WTC11 (cell line): ENCODE results near the gene CCDC88B. TPM values are rescaled to one million over a fixed set of nuclear protein-coding genes. Genes with fewer than 3 reads are reported as not detected.

ENCODE experiments used
- ATAC-seq: fragments of 200-7000 bp; cut with Tn5 transposase; 2 replicates; pipeline ENCODE4 v1.10.0; 2021; ENCODE audit warnings: mild to moderate bottlenecking, moderate library complexity
- CTCF ChIA-PET: fragments of 300-600 bp; sonication (Branson Sonifier 250); formaldehyde crosslinking; loops from one replicate; lab custom pipeline; 2021; ENCODE audit warnings: antibody characterized with exemption; lab: Charles Lee
- POLR2A ChIA-PET: fragments of 350-600 bp; sonication (Branson Sonifier 250); formaldehyde crosslinking; loops from one replicate; lab custom pipeline; 2021; ENCODE audit warnings: antibody characterized with exemption; lab: Charles Lee
- DNase-seq: peaks from one replicate; pipeline ENCODE4 v3.0.0; 2021; ENCODE audit warnings: low spot score
- H3K27ac Mint-ChIP-seq: 2 replicates; pipeline ENCODE4 v1.8.0; 2021; ENCODE audit warnings: mixed read lengths
- H3K27me3 Mint-ChIP-seq: 2 replicates; pipeline ENCODE4 v1.8.0; 2021; ENCODE audit warnings: low read depth, mild to moderate bottlenecking, moderate library complexity, mixed read lengths
- H3K36me3 Mint-ChIP-seq: 2 replicates; pipeline ENCODE4 v1.8.0; 2021; ENCODE audit warnings: mixed read lengths
- H3K4me1 Mint-ChIP-seq: 2 replicates; pipeline ENCODE4 v1.8.0; 2022; ENCODE audit warnings: mixed read lengths
- H3K4me3 Mint-ChIP-seq: 2 replicates; pipeline ENCODE4 v1.8.0; 2021; ENCODE audit warnings: mild to moderate bottlenecking, moderate library complexity, mixed read lengths
- H3K9me3 Mint-ChIP-seq: 2 replicates; pipeline ENCODE4 v1.8.0; 2021; ENCODE audit warnings: mixed read lengths
- AR ChIP-seq: fragments of 250-450 bp; sonication (Bioruptor Pico); IDR thresholded peaks from 2 replicates; pipeline ENCODE4 v1.9.0; 2021; ENCODE audit warnings: mild to moderate bottlenecking
- ATF2 ChIP-seq: sonication (generic); formaldehyde crosslinking; IDR thresholded peaks from 2 replicates; pipeline ENCODE4 v1.8.1; 2022; ENCODE audit warnings: low read depth, missing genetic modification reagents, borderline replicate concordance
- EMX1 ChIP-seq: fragments of 250-450 bp; sonication (Bioruptor Pico); IDR thresholded peaks from 2 replicates; pipeline ENCODE4 v1.8.0; 2021; ENCODE audit warnings: mild to moderate bottlenecking
- MLX ChIP-seq: sonication (generic); formaldehyde crosslinking; IDR thresholded peaks from 2 replicates; pipeline ENCODE4 v1.8.1; 2023; ENCODE audit warnings: mild to moderate bottlenecking, missing genetic modification reagents, moderate library complexity
- NFE2L1 ChIP-seq: sonication (generic); formaldehyde crosslinking; IDR thresholded peaks from 2 replicates; pipeline ENCODE4 v1.8.1; 2023; ENCODE audit warnings: missing genetic modification reagents
- TCF7 ChIP-seq: sonication (generic); formaldehyde crosslinking; IDR thresholded peaks from 2 replicates; pipeline ENCODE4 v1.8.0; 2022; ENCODE audit warnings: mild to moderate bottlenecking, low read depth, missing genetic modification reagents, moderate library complexity
- ZNF232 ChIP-seq: sonication (generic); formaldehyde crosslinking; IDR thresholded peaks from 2 replicates; pipeline ENCODE4 v1.8.0; 2022; ENCODE audit warnings: mild to moderate bottlenecking, missing genetic modification reagents
- ZNF281 ChIP-seq: sonication (generic); formaldehyde crosslinking; IDR thresholded peaks from 2 replicates; pipeline ENCODE4 v1.8.0; 2023; ENCODE audit warnings: mild to moderate bottlenecking, missing genetic modification reagents
- ZNF396 ChIP-seq: fragments of 250-450 bp; sonication (Bioruptor Pico); IDR thresholded peaks from 2 replicates; pipeline ENCODE4 v1.8.0; 2021; ENCODE audit warnings: mild to moderate bottlenecking, moderate library complexity, borderline replicate concordance
- ZNF512 ChIP-seq: sonication (generic); formaldehyde crosslinking; IDR thresholded peaks from 2 replicates; pipeline ENCODE4 v1.8.1; 2022; ENCODE audit warnings: missing genetic modification reagents, borderline replicate concordance
- total RNA-seq: library from RNA; stranded (reverse); gene quantifications from 3 replicates; pipeline ENCODE4 v1.2.3, GENCODE V29; 2021
- TF ChIP-seq, protein P1 (sequence below): fragments of 250-450 bp; sonication (Bioruptor Pico); IDR thresholded peaks from 2 replicates; pipeline ENCODE4 v1.9.0; 2021; ENCODE audit warnings: mild to moderate bottlenecking, borderline replicate concordance
- TF ChIP-seq, protein P2 (sequence below): sonication (generic); formaldehyde crosslinking; IDR thresholded peaks from 2 replicates; pipeline ENCODE4 v1.8.1; 2022; ENCODE audit warnings: mild to moderate bottlenecking, missing genetic modification reagents, moderate library complexity, borderline replicate concordance

The CCDC88B gene
- total RNA-seq, 1 experiment from 2014 or later: 17.0 TPM

GRCh38 chr11:64400667-64401066, 60.7 kb downstream of the CCDC88B start:
- Mint-ChIP-seq H3K27me3 (peaks cover 52% of the 10 kb centered on the region), H3K4me3 (no peak overlapping the region), H3K36me3 (no peaks in the 10 kb centered on the region), H3K4me1 (peaks cover 17% of the 10 kb centered on the region), H3K9me3 (peaks cover 7% of the 10 kb centered on the region; the same call in 1 of the 2 replicates), H3K27ac (no peak overlapping the region)
- ChIA-PET CTCF (interaction anchor here (1.0 to 2.0 kb wide), 3 partner anchors 46 to 97 kb away, joined by 3 to 5 read pairs (median 4); no protein-coding TSS in a partner anchor), POLR2A (no interaction called here)
- TF ChIP-seq ZNF512 (CRISPR knock-in tag) (no peak), TCF7 (CRISPR knock-in tag) (no peak), ZNF281 (no peak), ZNF396 (CRISPR knock-in tag) (no peak), AR (CRISPR knock-in tag) (no peak), MLX (no peak), EMX1 (no peak)
- TF ChIP-seq, protein P1, sequence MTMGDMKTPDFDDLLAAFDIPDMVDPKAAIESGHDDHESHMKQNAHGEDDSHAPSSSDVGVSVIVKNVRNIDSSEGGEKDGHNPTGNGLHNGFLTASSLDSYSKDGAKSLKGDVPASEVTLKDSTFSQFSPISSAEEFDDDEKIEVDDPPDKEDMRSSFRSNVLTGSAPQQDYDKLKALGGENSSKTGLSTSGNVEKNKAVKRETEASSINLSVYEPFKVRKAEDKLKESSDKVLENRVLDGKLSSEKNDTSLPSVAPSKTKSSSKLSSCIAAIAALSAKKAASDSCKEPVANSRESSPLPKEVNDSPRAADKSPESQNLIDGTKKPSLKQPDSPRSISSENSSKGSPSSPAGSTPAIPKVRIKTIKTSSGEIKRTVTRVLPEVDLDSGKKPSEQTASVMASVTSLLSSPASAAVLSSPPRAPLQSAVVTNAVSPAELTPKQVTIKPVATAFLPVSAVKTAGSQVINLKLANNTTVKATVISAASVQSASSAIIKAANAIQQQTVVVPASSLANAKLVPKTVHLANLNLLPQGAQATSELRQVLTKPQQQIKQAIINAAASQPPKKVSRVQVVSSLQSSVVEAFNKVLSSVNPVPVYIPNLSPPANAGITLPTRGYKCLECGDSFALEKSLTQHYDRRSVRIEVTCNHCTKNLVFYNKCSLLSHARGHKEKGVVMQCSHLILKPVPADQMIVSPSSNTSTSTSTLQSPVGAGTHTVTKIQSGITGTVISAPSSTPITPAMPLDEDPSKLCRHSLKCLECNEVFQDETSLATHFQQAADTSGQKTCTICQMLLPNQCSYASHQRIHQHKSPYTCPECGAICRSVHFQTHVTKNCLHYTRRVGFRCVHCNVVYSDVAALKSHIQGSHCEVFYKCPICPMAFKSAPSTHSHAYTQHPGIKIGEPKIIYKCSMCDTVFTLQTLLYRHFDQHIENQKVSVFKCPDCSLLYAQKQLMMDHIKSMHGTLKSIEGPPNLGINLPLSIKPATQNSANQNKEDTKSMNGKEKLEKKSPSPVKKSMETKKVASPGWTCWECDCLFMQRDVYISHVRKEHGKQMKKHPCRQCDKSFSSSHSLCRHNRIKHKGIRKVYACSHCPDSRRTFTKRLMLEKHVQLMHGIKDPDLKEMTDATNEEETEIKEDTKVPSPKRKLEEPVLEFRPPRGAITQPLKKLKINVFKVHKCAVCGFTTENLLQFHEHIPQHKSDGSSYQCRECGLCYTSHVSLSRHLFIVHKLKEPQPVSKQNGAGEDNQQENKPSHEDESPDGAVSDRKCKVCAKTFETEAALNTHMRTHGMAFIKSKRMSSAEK (CRISPR knock-in tag): no peak
- TF ChIP-seq, protein P2, sequence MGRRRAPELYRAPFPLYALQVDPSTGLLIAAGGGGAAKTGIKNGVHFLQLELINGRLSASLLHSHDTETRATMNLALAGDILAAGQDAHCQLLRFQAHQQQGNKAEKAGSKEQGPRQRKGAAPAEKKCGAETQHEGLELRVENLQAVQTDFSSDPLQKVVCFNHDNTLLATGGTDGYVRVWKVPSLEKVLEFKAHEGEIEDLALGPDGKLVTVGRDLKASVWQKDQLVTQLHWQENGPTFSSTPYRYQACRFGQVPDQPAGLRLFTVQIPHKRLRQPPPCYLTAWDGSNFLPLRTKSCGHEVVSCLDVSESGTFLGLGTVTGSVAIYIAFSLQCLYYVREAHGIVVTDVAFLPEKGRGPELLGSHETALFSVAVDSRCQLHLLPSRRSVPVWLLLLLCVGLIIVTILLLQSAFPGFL (CRISPR knock-in tag): no peak
- DNase-seq: no peak
- ATAC-seq: no peak

GRCh38 chr11:64401775-64402174, 61.8 kb downstream of the CCDC88B start:
- no peak overlapping the region for H3K4me3 Mint-ChIP-seq
- TF ChIP-seq ATF2: no peak
- TF ChIP-seq NFE2L1: no peak
- TF ChIP-seq ZNF232: no peak
- no peak for TF ChIP-seq AR (CRISPR knock-in tag)

More at GRCh38 chr11:64401775-64402174, 61.8 kb downstream of the CCDC88B start:
- H3K27ac Mint-ChIP-seq: no peak overlapping the region
- H3K9me3 Mint-ChIP-seq: peaks cover 7% of the 10 kb centered on the region; the same call in 1 of the 2 replicates
- peaks cover 52% of the 10 kb centered on the region for H3K27me3 Mint-ChIP-seq
- CTCF ChIA-PET: interaction anchor here (1.0 to 2.0 kb wide), 2 partner anchors 48 to 98 kb away, joined by 4 to 5 read pairs; no protein-coding TSS in a partner anchor
- no peak for DNase-seq
- H3K4me1 Mint-ChIP-seq: peaks cover 17% of the 10 kb centered on the region
- ATAC-seq: no peak
- H3K36me3 Mint-ChIP-seq: no peaks in the 10 kb centered on the region
- POLR2A ChIA-PET: no interaction called here
